Lower lobe of right lung (tissue), 2 donors: ENCODE measurements around the gene SPRTN. TPM values are rescaled to one million over a fixed set of nuclear protein-coding genes. Genes with fewer than 3 reads are reported as not detected.

Experiments used
- ATAC-seq, 2 donors: fragments of 200-7000 bp; cut with Tn5 transposase; one replicate each; pipeline ENCODE4 v1.9.1; 2020 to 2022; ENCODE audit warnings: mild to moderate bottlenecking in 2 of 2, moderate library complexity in 2 of 2
- DNase-seq: peaks from one replicate; pipeline ENCODE4 v3.0.0-alpha.2; 2020
- H3K27ac ChIP-seq: fragments of 200-600 bp; one replicate; pipeline ENCODE4 v1.8.0; 2022
- H3K27me3 ChIP-seq: fragments of 200-600 bp; one replicate; pipeline ENCODE4 v1.8.0; 2022; ENCODE audit warnings: low read depth
- H3K36me3 ChIP-seq: fragments of 200-600 bp; one replicate; pipeline ENCODE4 v1.8.0; 2022; ENCODE audit warnings: mild to moderate bottlenecking
- H3K4me1 ChIP-seq: fragments of 200-600 bp; one replicate; pipeline ENCODE4 v1.8.0; 2022
- H3K4me3 ChIP-seq: fragments of 200-600 bp; one replicate; pipeline ENCODE4 v1.8.0; 2022; ENCODE audit warnings: mild to moderate bottlenecking
- H3K9me3 ChIP-seq: fragments of 200-600 bp; one replicate; pipeline ENCODE4 v1.8.0; 2022
- intact Hi-C: fragments of 100-400 bp; cut with DNase I; formaldehyde crosslinking; loops from one replicate; pipeline ENCODE4 v1.11.0; 2022
- long read RNA-seq: library from polyadenylated mRNA; unstranded; transcript quantifications from one replicate; pipeline ENCODE4 v2.0.0, GENCODE V29; 2021
- total RNA-seq: library from RNA; stranded (reverse); fragmentation: NEBNext Ultra II Directional; extraction: Animal tissue kit (Norgen Biotek cat#: 25700); gene quantifications from one replicate; pipeline ENCODE4 v1.2.1, GENCODE V29; 2021
- TF ChIP-seq, protein P1 (sequence below): fragments of 200-600 bp; IDR thresholded peaks from one replicate; pipeline ENCODE4 v1.8.0; 2022; ENCODE audit warnings: antibody characterized with exemption, mild to moderate bottlenecking
- donor health status: DM: no; HTN: yes; CAD: no; lungs with severe emphysema.

SPRTN gene, protein sequence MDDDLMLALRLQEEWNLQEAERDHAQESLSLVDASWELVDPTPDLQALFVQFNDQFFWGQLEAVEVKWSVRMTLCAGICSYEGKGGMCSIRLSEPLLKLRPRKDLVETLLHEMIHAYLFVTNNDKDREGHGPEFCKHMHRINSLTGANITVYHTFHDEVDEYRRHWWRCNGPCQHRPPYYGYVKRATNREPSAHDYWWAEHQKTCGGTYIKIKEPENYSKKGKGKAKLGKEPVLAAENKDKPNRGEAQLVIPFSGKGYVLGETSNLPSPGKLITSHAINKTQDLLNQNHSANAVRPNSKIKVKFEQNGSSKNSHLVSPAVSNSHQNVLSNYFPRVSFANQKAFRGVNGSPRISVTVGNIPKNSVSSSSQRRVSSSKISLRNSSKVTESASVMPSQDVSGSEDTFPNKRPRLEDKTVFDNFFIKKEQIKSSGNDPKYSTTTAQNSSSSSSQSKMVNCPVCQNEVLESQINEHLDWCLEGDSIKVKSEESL
- total RNA-seq, result 8.9 TPM
- long read RNA-seq, transcript SPRTN-202 (5 exons, 3,468 nt), result major isoform, 6 of 10 reads
- long read RNA-seq, partial matches to known transcripts, result 0 of 10 reads
- long read RNA-seq, other reads (novel, unspliced or antisense), result 2 of 10 reads

DNA sequence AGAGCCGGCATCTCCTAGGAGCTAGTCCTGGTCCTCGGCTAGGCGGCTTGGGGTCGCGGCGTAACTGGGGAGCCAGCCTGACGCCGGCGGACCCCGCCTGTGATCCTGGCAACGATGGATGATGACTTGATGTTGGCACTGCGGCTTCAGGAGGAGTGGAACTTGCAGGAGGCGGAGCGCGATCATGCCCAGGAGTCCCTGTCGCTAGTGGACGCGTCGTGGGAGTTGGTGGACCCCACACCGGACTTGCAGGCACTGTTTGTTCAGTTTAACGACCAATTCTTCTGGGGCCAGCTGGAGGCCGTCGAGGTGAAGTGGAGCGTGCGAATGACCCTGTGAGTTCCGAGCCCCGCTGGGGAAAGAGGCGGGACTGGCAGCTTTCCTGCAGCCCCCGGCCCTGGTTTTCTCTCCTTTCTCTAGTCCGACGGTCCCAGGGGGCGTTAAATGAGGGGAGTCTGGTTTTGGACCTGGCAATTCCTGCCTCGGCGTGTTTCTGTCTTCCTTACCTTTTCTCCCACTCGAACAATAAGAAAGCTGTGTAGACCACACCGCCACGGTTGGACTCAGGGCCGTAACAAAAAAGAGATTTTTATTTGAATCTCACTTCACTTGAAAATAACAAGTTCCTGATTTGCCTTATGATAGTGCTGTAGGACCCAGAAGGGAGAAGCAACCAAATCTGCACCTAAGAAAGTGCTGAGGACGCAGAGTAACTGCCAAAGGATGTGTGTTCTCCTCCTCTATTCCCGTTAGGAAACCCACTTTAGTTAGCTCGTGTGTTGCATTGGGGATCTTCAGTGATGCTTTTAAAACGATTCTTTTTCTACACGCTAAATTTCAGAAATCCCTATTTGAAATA is at the start of gene SPRTN:
Gene SPRTN (plus strand): TSS at position 24 of the 859 bp plus-strand sequence. CDS start 91 bp downstream, at position 115.
- peak; percentile 27 to 87 for ATAC-seq
- intact Hi-C loops, result no loop called here

DNA sequence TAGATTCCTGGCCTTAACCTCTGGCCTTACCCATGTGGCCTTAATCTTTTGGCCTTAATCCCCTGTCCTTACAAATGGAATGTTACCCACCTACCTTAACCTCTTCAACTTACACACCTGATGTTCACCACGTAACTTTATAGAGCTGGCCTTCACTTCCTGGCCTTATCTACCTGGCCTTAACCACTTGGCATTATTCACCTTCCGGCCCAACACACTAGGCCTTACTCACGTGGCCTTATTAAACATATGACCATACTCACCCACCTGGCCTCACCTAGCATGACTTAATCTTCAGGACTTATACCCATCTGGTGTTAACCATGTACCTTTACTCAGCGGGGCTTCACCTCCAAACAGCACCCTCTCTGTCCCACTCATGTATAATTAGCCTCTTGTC is 42.2 kb upstream of the SPRTN start:
- no peaks in the 10 kb centered on the region for H3K4me1 ChIP-seq
- TF ChIP-seq, protein P1, sequence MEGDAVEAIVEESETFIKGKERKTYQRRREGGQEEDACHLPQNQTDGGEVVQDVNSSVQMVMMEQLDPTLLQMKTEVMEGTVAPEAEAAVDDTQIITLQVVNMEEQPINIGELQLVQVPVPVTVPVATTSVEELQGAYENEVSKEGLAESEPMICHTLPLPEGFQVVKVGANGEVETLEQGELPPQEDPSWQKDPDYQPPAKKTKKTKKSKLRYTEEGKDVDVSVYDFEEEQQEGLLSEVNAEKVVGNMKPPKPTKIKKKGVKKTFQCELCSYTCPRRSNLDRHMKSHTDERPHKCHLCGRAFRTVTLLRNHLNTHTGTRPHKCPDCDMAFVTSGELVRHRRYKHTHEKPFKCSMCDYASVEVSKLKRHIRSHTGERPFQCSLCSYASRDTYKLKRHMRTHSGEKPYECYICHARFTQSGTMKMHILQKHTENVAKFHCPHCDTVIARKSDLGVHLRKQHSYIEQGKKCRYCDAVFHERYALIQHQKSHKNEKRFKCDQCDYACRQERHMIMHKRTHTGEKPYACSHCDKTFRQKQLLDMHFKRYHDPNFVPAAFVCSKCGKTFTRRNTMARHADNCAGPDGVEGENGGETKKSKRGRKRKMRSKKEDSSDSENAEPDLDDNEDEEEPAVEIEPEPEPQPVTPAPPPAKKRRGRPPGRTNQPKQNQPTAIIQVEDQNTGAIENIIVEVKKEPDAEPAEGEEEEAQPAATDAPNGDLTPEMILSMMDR, result no peak
- no peak overlapping the region for H3K4me3 ChIP-seq
- no peaks in the 10 kb centered on the region for H3K27me3 ChIP-seq
- intact Hi-C loops, result no loop called here
- no peaks in the 10 kb centered on the region for H3K9me3 ChIP-seq
- no peaks in the 10 kb centered on the region for H3K36me3 ChIP-seq
- ATAC-seq (no peak), DNase-seq (no peak)
- no peak overlapping the region for H3K27ac ChIP-seq

More for the DNA sequence above, at the start of gene SPRTN:
- no peak for DNase-seq
- H3K27ac ChIP-seq, result peak within 1 kb of the TSS; percentile 96
- no peaks in the 10 kb centered on the region for H3K27me3 ChIP-seq
- peak within 1 kb of the TSS; percentile 90 for H3K4me3 ChIP-seq
- TF ChIP-seq, protein P1, result no peak
- peaks cover 29% of the 10 kb centered on the region for H3K36me3 ChIP-seq
- no peaks in the 10 kb centered on the region for H3K9me3 ChIP-seq
- H3K4me1 ChIP-seq, result peaks cover 49% of the 10 kb centered on the region

DNA sequence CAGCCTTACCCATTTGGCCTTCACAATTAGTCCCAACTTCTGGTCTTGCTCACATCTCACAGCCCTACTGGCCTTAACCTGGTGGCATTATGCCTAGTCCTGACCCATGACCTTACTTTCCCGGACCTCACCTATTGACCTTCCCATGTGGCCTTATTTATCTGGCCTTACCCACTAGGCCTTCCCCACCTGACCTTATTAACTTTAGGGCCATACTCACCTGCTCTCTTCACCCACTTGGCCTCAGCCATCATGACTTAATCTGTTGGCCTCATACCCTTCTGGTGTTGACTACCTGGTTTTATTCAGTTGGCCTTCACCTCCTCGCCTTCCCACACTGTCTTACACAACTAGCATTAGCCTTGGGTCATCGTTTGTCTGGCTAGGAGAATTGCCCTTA is 36.1 kb upstream of the SPRTN start:
- DNase-seq (no peak), ATAC-seq (no peak)
- H3K36me3 ChIP-seq, result no peaks in the 10 kb centered on the region
- no peaks in the 10 kb centered on the region for H3K4me1 ChIP-seq
- TF ChIP-seq, protein P1, result no peak
- no peak overlapping the region for H3K27ac ChIP-seq
- H3K4me3 ChIP-seq, result no peak overlapping the region
- intact Hi-C loops, result no loop called here
- H3K27me3 ChIP-seq, result no peaks in the 10 kb centered on the region
- no peaks in the 10 kb centered on the region for H3K9me3 ChIP-seq

DNA sequence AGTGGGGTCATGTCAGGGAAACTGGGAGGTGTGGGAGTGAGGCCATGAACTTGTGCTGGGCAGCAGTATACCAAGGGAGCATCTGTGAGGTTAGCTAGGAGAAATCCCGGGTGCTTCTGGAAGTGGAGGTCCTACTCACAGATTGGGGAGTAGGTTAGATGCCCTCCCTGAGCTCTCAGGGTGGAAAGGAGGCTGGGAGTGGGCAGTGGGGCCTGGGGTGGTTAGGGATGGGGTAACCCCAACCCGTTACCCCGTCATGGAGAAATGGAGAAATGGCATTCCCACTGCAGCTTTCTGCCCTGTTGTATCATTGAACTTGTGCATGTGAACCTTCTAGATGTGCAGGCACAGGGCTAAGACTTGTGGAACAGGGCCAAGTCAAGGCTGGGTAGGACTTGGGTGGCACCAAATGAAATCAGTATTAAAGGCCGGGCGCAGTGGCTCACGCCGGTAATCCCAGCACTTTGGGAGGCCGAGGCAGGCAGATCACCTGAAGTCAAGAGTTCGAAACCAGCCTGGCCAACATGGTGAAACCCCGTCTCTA is 27.6 kb upstream of the SPRTN start:
- H3K36me3 ChIP-seq, result no peaks in the 10 kb centered on the region
- intact Hi-C loops, result no loop called here
- no peaks in the 10 kb centered on the region for H3K9me3 ChIP-seq
- ATAC-seq, result no peak
- TF ChIP-seq, protein P1, result no peak
- no peaks in the 10 kb centered on the region for H3K4me1 ChIP-seq
- no peak for DNase-seq
- H3K27ac ChIP-seq, result no peak overlapping the region
- no peak overlapping the region for H3K4me3 ChIP-seq
- no peaks in the 10 kb centered on the region for H3K27me3 ChIP-seq
